IPS-18a (cell line): ENCODE data around the gene MSH4.
"Not testable (repeated sequence)": the region's sequence is repeated elsewhere in the genome, so short reads cannot be mapped to it uniquely, and the experiment has no call there.

Source experiments
- H3K27ac ChIP-seq: one replicate; pipeline ENCODE4 v1.5.1; 2013; ENCODE audit warnings: low read length
- H3K27me3 ChIP-seq: one replicate; pipeline ENCODE4 v1.6.1; 2013; ENCODE audit warnings: mild to moderate bottlenecking, low read length; ENCODE audit not compliant: control insufficient read depth, insufficient read depth
- H3K36me3 ChIP-seq: one replicate; pipeline ENCODE4 v1.6.1; 2013; ENCODE audit warnings: low read depth, low read length; ENCODE audit not compliant: control insufficient read depth
- H3K4me1 ChIP-seq: one replicate; pipeline ENCODE4 v1.6.1; 2013; ENCODE audit warnings: low read depth, low read length; ENCODE audit not compliant: control insufficient read depth
- H3K4me3 ChIP-seq: one replicate; pipeline ENCODE4 v1.5.1; 2013; ENCODE audit warnings: low read length
- H3K9ac ChIP-seq: one replicate; pipeline ENCODE4 v1.6.1; 2013; ENCODE audit warnings: mild to moderate bottlenecking, low read length, moderate library complexity
- H3K9me3 ChIP-seq: one replicate; pipeline ENCODE4 v1.6.1; 2013; ENCODE audit warnings: low read depth, low read length; ENCODE audit not compliant: control insufficient read depth

MSH4 gene

DNA sequence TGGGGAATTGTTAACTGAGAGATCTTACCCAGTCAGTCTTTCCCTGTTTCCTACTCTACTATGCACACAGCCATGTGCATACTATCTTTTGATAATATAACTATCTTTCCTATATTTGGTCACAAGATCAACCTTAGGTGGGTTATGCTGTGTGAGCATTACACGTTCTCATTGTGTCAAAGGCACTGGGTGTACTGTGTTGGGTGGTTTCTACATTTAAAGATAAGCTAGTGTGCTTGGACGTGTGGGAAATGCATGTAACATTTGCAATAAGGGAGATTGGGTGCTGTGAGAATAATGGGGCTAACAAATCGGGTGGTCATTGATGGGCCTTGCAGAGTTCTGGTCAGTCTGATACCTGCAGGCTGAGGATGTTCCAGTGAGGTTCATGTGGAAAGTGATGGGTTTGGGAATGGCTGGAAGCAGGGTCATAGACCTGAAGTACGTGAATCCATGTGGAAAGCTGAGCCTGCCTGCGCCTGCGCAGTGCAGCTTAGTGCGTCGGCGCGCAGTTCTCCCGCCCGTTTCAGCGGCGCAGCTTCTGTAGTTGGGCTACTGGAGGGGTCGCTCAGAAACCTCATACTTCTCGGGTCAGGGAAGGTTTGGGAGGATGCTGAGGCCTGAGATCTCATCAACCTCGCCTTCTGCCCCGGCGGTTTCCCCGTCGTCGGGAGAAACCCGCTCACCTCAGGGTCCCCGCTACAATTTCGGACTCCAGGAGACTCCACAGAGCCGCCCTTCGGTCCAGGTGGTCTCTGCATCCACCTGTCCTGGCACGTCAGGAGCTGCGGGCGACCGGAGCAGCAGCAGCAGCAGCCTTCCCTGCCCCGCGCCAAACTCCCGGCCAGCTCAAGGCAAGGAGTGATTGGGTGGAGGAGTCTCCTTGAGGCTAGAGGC is at the start of gene MSH4:
Gene MSH4 (plus strand): TSS at position 507 of the 897 bp plus-strand sequence. CDS start 104 bp downstream, at position 611.
- no peak within 1 kb of the TSS for H3K9ac ChIP-seq
- H3K27ac ChIP-seq = no peak within 1 kb of the TSS
- H3K4me1 ChIP-seq = no peaks in the 10 kb centered on the region
- no peaks in the 10 kb centered on the region for H3K9me3 ChIP-seq
- H3K27me3 ChIP-seq = no peaks in the 10 kb centered on the region
- no peak within 1 kb of the TSS for H3K4me3 ChIP-seq
- H3K36me3 ChIP-seq = peaks cover 49% of the 10 kb centered on the region

DNA sequence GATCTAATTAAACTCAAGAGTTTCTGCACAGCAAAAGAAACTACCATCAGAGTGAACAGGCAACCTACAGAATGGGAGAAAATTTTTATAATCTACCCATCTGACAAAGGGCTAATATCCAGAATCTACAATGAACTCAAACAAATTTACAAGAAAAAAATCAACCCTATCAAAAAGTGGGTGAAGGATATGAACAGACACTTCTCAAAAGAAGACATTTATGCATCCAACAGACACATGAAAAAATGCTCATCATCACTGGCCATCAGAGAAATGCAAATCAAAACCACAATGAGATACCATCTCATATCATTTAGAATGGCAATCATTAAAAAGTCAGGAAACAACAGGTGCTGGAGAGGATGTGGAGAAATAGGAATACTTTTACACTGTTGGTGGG is 39.5 kb upstream of the MSH4 start:
- H3K9me3 ChIP-seq, H3K27me3 ChIP-seq, H3K9ac ChIP-seq, H3K4me1 ChIP-seq, H3K27ac ChIP-seq, H3K4me3 ChIP-seq: not testable (repeated sequence)
- H3K36me3 ChIP-seq = peaks cover 25% of the 10 kb centered on the region

- H3K9ac ChIP-seq, H3K4me3 ChIP-seq, H3K9me3 ChIP-seq, H3K4me1 ChIP-seq, H3K27ac ChIP-seq, H3K27me3 ChIP-seq: not testable (repeated sequence)
- peaks cover 20% of the 10 kb centered on the region for H3K36me3 ChIP-seq
These were observed 38.1 kb upstream of the MSH4 start for GRCh38 chr1:75758543-75758942.

GRCh38 chr1:75764057-75764655 is 32.5 kb upstream of the MSH4 start:
- Histone ChIP-seq H3K4me1 (no peaks in the 10 kb centered on the region), H3K9me3 (no peaks in the 10 kb centered on the region), H3K9ac (no peak overlapping the region), H3K27ac (no peak overlapping the region), H3K4me3 (no peak overlapping the region), H3K36me3 (peaks cover 7% of the 10 kb centered on the region), H3K27me3 (no peaks in the 10 kb centered on the region)

DNA sequence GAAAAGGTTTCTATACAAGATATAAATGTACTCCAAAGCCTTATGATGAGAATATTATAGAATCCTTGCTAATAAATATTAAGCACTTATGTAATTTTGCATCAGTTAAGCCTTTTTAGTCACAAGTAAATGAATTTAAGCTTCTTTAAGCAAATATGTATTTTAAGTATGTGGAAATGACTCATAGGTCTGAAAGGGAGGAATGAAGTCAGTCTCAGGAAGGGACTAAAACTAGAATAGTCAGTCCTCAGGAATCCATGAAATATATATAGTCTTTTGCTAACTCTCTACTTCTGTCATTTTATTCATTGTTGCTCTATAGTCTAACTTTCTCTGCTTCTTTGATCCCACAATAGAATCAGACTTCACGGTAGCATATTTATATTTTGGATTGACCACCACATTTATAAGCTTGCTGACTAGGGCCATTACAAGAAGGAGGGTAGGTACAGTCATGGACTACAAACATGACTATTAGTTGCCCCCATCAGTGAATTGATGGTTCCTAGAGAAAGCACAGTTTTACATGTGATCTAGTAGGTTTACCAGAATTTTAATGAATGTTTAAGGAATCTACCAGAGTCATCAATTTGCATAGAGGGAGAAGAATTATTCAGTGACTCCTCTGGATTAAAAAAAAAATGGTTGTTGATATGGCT is 30.9 kb upstream of the MSH4 start:
- Histone ChIP-seq H3K27ac (no peak overlapping the region), H3K9ac (no peak overlapping the region), H3K36me3 (peaks cover 7% of the 10 kb centered on the region), H3K9me3 (no peaks in the 10 kb centered on the region), H3K27me3 (no peaks in the 10 kb centered on the region), H3K4me1 (no peaks in the 10 kb centered on the region), H3K4me3 (no peak overlapping the region)

DNA sequence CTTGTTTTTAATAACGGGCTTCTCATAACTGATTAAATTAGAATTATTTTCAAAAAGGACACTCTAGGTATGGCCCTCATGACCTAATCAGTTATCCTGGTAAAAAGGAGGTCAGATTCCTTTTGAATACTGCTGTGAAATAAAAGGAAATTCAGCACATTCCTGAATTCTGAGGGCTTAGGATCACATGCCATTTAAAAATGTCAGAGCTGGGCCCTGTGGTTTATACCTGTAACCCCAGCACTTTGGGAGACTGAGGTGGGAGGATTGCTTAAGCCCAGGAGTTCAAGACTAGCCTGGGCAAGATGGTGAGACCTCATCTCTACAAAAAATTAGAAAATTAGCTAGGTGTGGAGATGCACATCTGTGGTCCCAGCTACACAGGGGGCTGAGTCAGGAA is 28.7 kb upstream of the MSH4 start:
- peaks cover 2% of the 10 kb centered on the region for H3K36me3 ChIP-seq
- H3K27ac ChIP-seq = no peak overlapping the region
- no peak overlapping the region for H3K4me3 ChIP-seq
- no peak overlapping the region for H3K9ac ChIP-seq
- H3K27me3 ChIP-seq = no peaks in the 10 kb centered on the region
- H3K4me1 ChIP-seq = no peaks in the 10 kb centered on the region
- H3K9me3 ChIP-seq = no peaks in the 10 kb centered on the region

DNA sequence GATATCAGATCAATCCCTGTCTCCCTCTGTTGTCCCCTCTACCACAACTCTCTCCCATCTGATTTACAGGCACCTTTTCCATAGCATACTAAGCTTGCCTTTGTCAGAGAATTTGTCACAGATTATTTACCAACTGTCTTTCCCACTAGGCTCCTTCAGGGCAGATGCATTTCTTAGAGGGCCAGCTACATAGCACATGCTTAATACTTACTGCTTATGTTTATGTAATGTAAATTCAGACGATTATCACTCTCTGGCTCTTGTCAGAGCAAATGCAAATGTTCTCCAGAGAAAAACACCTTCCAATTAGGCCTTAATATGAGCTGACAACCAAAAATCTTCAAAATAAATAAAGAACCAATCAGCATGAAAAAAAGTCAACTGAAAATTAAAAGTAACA is 25.9 kb upstream of the MSH4 start:
- H3K27me3 ChIP-seq = no peaks in the 10 kb centered on the region
- H3K4me1 ChIP-seq = no peaks in the 10 kb centered on the region
- H3K4me3 ChIP-seq = no peak overlapping the region
- no peaks in the 10 kb centered on the region for H3K9me3 ChIP-seq
- no peak overlapping the region for H3K9ac ChIP-seq
- H3K27ac ChIP-seq = no peak overlapping the region
- H3K36me3 ChIP-seq = no peaks in the 10 kb centered on the region

DNA sequence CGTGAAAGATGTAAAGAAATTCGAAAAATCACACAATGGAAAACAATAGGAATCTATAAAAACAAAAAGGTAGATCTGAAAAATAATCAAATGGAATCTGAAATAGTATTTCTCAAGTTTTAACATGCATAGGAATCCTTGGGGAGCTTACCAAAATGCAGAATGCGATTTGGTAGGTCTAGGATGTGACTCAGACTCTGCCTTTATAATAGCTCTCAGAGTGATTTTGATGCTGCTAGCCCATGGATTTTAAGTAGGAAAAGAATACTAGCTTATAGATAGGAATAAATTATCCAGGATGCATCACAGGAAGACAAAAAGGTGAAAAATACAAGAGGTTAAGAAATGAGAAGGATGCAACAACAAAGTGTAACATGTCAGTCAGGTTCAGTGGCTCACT is 24.7 kb upstream of the MSH4 start:
- Histone ChIP-seq H3K4me3 (no peak overlapping the region), H3K4me1 (no peaks in the 10 kb centered on the region), H3K27ac (no peak overlapping the region), H3K27me3 (no peaks in the 10 kb centered on the region), H3K9ac (no peak overlapping the region), H3K36me3 (no peaks in the 10 kb centered on the region), H3K9me3 (no peaks in the 10 kb centered on the region)

DNA sequence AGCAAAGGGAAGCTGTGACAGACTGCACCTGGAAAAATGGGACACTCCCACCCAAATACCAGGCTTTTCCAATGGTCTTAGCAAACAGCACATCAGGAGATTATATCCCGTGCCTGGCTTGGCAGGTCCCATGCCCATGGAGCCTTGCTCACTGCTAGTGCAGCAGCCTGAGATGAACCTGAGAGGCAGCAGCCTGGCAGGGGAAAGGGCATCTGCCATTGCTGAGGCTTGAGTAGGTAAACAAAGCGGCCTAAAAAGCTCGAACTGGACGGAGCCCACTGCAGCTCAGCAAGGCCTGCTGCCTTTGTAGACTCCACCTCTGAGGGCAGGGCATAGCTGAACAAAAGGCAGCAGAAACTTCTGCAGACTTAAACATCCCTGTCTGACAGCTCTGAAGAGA is 18.9 kb upstream of the MSH4 start:
- H3K27me3 ChIP-seq, H3K27ac ChIP-seq, H3K4me3 ChIP-seq, H3K9ac ChIP-seq, H3K9me3 ChIP-seq, H3K4me1 ChIP-seq, H3K36me3 ChIP-seq: not testable (repeated sequence)

- H3K36me3 ChIP-seq, H3K9ac ChIP-seq, H3K27me3 ChIP-seq, H3K4me1 ChIP-seq, H3K27ac ChIP-seq, H3K9me3 ChIP-seq, H3K4me3 ChIP-seq: not testable (repeated sequence)
These were observed 18.0 kb upstream of the MSH4 start for GRCh38 chr1:75778694-75779093.

DNA sequence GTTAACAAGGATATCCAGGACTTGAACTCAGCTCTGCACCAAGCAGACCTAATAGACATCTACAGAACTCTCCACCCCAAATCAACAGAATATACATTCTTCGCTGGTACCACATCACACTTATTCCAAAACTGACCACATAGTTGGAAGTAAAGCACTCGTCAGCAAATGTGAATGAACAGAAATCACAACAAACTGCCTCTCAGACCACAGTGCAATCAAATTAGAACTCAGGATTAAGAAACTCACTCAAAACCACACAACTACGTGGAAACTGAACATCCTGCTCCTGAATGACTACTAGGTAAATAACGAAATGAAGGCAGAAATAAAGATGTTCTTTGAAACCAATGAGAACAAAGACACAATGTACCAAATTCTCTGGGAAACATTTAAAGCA is 16.5 kb upstream of the MSH4 start:
- not testable (repeated sequence) for H3K36me3 ChIP-seq, H3K4me1 ChIP-seq, H3K9ac ChIP-seq, H3K4me3 ChIP-seq, H3K27ac ChIP-seq, H3K27me3 ChIP-seq, H3K9me3 ChIP-seq
